ENCODE results near the gene SPCS1.

The SPCS1 gene

DNA sequence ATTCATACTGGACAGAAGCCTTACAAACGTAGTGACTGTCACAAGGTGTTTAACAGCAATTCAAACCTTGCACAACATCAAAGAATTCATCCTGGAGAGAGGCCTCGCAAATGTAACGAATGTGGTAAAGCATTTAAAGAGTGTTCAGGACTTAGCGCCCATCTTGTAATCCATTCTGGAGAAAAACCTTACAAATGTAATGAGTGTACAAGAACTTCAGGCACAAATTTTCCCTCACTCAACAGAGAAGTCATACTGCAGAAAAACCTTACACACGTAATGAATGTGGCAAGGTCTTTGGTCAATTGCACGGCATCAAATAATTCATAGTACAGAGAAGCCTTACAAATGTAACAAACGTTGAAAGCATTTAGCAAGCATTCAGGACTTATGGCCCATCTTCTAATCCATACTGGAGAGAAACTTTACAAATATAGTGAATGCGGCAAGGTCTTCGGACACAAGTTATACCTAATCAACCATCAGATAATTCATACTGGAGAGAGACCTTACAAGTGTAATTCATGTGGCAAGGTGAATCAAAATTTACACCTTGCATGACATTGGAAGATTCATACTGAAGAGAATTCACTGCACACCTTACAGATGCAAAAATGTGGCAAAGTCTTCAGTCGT lies 27.5 kb downstream of the SPCS1 start:
- DNase-seq: no peak

GRCh38 chr3:52739730-52740129 lies 33.8 kb downstream of the SPCS1 start:
- no peak for DNase-seq

- DNase-seq: no peak
Measured at GRCh38 chr3:52742418-52743041, 36.6 kb downstream of the SPCS1 start.

- no peak for DNase-seq
Measured at GRCh38 chr3:52743152-52743551, 37.2 kb downstream of the SPCS1 start.

- no peak for DNase-seq
Measured at GRCh38 chr3:52743721-52744120, 37.8 kb downstream of the SPCS1 start.

DNA sequence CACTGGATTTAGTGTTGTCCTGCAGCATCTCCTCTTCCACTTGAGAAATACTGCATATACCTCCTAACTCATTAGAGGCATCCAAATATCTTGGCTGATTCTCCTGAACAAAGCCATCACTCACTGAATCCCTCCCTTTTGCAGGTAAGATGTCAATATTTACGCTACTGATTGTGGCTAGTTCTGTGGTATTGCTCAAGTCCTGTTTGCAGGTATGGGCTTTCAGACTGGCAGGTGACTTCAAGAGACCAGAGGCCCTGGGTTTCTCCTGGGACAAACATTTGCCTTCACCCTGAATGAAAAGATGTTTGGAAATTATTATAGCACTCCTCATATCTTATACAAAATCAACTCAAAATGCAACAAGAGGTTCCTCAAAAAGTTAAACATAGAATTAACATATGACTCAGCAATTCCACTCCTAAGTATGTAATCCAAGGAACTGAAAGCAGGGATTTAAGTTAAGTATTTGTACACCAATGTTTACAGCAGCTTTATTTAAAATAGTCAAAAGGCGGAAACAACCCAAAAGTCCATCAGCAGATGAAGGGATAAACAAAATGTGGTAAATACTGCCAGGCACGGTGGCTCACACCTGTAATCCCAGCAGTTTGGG lies 46.2 kb downstream of the SPCS1 start:
- DNase-seq: no peak

DNA sequence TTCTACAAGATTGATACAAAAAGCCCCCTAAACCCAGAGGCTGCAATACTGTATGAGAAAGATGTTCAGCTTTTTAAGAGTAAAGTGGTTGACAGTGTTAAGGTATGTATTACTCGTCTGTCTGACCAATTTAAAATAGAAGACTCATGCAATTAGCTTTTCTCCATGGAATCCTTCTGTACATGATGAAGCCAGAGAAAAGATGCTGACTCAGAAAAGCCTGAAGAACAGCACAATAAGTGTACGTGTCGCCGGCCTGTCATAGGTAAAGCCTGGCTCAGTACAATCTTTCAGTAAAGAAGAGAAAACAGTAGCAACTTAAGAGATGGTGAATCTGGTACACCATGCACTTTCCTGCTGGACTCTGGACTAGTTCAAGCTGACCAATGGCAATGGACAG lies 48.5 kb downstream of the SPCS1 start:
- no peak for DNase-seq

GRCh38 chr3:52756141-52756540 lies 50.2 kb downstream of the SPCS1 start:
- no peak for DNase-seq
